HG03558 (cell line): ENCODE measurements around the gene MYO10.

Experiments used
- ATAC-seq: cut with Tn5 transposase; IDR thresholded peaks from one replicate; pipeline ENCODE4 v1.9.1; 2021; ENCODE audit warnings: moderate number of reproducible peaks; ENCODE audit not compliant: unreplicated experiment; ENCODE audit errors: extremely low read depth

The MYO10 gene

GRCh38 chr5:16944816-16945562 is 8.9 kb upstream of the MYO10 start:
- no peak for ATAC-seq

- no peak for ATAC-seq
Observed at GRCh38 chr5:16943846-16944678, 8.0 kb upstream of the MYO10 start.

DNA sequence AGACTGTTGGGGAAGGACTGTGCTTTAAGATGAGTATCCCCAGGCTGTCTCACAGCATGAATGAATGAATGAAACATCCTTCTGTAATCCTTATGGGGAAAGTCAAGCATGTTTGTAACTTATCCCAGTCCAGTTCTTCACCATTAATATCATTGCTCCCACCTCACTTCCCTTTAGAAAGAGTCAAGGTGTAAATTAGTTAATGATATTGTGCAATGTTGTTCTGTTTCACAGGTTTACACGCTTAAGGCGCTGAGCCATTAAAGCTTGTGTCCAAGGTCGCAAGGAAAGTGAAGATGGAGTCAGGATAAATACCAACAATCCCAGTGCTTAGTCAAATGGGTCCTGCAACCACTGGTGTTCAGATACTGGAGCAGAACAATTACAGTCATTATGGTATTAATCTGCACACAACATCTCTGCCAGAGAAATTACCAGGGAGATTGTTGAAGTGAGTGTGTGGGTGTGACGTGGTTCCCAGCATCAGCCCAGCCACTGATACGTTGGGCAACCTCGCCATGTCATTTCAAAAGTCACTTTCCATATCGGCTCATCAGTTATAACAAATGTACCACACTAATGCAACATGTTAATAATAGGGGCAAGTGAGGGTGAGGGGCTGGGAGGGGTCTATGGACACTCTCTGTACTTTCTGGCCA is 1.5 kb upstream of the MYO10 start:
- no peak for ATAC-seq

GRCh38 chr5:16936989-16937438 is 926 bp upstream of the MYO10 start:
- no peak for ATAC-seq

DNA sequence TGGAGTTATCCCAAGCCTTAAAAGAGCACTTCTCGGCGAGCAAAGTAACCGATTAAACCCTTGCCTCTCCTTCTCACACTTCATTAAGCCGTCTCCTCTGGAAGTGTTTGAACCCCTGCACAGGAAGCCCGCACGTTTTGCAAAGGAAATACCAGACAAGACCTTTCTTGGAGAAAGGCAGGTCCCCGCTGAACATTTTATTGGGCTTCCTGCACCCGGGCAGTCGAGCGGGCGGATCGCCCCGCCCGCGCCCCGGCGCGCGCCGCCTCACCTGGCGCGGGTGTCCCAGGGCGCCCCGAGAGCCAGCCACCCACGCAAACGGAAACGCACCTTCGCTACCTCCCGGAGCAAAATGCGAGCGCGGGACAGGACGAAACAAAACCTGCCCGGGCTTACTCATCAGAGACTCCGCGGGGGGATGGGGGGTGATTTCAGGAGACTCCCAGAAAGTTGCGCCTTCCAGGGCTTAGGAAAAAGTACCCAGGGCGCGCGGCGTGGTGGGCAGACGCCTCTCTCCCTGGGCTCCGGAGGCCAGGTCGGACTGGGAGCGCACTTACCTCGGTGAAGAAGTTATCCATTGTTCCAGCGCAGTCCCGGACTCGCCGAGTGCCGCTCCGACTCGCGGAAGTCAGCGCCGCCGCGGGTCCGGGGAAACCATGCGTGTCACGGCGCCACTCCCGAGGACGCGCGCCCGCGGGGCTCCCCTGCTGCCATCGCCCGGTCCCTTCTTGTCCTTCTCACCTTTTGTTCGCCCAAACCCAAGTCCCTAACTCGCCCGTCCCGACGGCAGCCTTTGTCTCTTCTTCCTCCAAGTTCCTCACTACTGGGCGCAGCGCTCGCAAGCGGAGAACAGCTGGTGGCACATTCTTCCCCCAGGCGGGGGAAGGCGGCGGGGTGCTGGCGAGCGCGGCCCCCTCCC is 598 bp downstream of the MYO10 start:
- peak; percentile 36 for ATAC-seq

GRCh38 chr5:16934677-16935153 is 1.4 kb downstream of the MYO10 start:
- ATAC-seq, result no peak

- no peak for ATAC-seq
Observed at GRCh38 chr5:16934123-16934522, 2.0 kb downstream of the MYO10 start.

GRCh38 chr5:16933337-16933736 is 2.8 kb downstream of the MYO10 start:
- ATAC-seq, result no peak

DNA sequence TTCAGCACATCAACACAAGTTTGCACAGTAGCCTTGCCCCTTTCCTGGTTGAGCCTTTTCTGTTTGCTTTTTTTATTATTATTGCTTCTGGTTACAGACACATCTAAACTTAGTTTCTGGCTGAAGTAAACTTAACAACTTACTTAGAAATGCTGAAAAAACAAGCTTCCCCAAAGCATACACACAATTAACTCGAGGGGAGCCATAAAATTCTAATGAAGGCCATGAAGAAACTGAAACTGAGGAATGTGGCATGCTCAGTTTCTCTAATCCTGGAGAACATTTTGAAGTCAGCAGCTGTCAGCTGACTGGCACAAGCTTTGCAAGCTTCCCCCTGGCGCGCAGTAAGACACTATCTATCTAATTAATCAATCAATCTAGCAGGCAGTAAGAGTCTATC is 3.7 kb downstream of the MYO10 start:
- no peak for ATAC-seq

- no peak for ATAC-seq
Observed at GRCh38 chr5:16931334-16932110, 4.6 kb downstream of the MYO10 start.

DNA sequence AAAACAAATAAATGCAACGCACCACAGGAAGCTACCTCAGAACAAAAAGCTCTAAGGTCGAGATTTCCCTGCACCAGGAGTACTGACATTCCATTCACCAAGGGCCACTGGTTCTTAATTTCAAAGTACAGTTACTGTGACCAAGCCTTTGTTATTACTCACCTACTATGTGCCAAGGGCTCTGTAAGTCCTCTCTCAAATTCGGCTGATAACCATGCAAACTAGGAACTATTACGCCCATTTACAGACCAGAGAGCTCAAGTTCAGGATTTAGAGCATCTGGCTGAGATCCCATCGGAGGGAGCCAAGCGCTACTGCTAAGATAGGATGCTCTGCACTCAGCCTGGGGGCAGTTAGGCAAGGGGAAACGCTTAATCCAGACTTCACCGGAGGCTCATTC is 5.6 kb downstream of the MYO10 start:
- no peak for ATAC-seq

DNA sequence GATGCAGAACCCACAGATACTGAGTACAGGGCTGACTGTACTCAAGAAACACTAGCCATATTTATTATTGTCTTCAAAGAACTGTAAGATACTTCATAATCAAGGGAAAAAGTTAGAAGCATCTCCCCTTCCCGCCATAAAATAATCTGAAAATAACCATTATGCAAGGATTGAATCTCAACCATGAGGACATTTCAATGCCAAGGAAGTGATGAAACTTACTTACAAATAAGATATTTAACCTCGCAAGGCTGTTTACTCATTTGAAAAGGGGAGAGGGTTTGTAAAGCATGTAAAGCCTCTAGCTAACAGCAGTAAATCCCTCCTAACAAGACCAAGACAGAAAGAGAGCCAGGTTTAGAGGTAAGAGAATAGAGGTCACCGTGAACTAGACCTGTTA is 6.3 kb downstream of the MYO10 start:
- ATAC-seq, result no peak

- no peak for ATAC-seq
Observed at GRCh38 chr5:16929347-16929746, 6.7 kb downstream of the MYO10 start.

DNA sequence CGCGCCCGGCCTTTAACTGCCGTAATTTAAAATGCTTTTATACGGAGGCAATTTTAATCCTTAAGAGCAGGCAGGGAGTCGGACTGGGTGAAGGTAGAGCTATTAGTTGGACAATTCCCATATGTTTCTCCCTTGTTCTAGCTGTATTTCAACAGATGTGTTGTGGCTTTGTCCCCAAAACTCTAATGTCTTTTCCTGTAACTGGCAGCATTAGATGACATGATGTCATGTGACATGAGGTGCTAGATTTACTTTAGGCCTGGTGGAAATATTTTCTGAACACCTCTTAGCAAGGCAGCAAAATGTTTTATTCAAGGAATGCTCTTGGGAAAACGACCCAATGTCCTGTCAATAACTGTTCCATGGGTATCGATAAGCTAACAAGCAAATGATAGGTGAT is 8.5 kb downstream of the MYO10 start:
- no peak for ATAC-seq

DNA sequence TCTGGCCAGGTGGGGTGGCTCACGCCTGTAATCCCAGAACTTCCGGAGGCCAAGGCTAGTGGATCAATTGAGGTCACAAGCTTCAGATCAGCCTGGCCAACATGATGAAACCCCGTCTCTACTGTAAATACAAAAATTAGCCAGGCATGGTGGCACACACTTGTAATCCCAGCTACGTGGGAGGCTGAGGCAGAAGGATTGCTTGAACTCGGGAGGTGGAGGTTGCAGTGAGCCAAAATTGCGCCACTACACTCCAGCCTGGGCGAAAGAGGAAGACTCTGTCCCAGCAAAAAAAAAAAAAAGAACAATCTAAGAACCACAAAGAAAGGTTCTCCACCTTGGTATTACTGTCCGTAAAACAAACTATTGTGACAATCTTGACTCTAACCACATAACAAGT is 9.7 kb downstream of the MYO10 start:
- no peak for ATAC-seq

DNA sequence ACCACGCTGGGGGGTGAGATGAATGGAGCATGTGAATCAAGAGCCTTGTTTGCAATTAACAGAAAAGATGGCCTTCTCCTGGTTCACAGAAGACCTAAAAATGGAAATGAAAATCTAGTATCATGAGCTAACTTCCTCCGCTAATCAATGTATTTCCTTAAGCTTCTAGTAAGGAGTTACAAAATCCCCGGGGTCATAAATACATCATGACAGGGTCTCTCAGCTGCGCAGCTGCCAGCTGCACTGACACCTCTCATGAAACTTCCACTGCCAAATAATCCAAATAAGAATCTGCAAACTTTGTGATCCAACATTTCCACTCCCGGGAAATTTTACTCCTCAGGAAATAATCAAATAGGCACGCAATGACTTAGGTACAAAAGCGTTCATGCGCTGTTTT is 11.9 kb downstream of the MYO10 start:
- no peak for ATAC-seq

DNA sequence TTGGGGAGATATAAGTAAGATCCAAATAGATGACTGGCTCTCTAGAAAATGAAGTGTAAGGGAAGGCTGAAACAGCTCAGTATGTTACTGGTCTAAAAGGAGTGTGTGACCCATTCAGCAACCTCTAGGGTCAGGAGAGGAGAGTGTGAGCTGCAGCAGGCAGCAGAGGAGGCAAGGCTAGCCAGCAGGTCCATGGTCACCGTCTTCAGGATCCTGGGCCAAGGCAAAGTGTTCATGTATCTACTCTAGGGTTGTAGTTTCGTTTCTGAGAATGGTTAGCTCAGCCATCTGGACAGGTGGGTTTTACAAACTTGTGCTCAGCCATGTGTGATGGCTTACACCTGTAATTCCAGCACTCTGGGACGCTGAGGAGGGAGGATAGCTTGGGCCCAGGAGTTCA is 13.7 kb downstream of the MYO10 start:
- ATAC-seq, result no peak

- ATAC-seq, result no peak
Observed at GRCh38 chr5:16921211-16921610, 14.9 kb downstream of the MYO10 start.

DNA sequence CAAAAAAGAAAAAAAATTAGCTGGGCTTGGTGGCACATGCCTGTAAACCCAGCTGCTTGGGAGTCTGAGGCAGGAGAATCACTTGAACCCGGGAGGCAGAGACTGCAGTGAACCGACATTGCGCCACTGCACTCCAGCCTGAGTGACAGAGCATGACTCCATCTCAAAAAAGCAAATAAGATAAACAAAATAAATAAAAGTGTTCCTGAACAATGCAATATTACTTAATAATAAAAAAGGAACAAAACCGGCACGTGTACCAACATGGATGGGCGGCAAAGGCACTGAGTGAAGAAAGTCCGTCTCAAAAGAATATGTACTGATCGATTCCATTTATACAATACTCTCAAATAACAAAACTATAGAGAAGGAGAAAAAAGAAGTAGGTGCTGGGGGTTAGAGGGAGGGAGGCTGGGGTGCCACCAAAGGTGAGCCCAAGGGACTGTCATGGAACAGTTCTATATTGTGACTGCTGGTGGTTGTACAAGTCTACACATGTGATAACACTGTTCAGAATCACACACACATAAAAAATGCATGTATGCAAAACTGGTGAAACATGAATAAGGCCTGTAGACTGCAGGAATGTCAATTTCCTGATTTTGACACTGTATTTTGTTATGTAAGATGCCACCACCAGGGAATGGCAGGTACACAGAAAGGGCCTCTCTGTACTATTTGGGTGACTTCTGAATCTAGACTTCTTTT is 15.8 kb downstream of the MYO10 start:
- no peak for ATAC-seq
